HG03520 (cell line): ENCODE measurements around the gene LENEP.

Experiments used
- ATAC-seq: cut with Tn5 transposase; IDR thresholded peaks from one replicate; pipeline ENCODE4 v1.9.1; 2021; ENCODE audit warnings: mild to moderate bottlenecking, moderate library complexity; ENCODE audit not compliant: unreplicated experiment

Gene LENEP

GRCh38 chr1:154998818-154999570 is 5.6 kb downstream of the LENEP start:
- no peak for ATAC-seq

- no peak for ATAC-seq
Measured at GRCh38 chr1:154999571-155000410, 6.4 kb downstream of the LENEP start.

DNA sequence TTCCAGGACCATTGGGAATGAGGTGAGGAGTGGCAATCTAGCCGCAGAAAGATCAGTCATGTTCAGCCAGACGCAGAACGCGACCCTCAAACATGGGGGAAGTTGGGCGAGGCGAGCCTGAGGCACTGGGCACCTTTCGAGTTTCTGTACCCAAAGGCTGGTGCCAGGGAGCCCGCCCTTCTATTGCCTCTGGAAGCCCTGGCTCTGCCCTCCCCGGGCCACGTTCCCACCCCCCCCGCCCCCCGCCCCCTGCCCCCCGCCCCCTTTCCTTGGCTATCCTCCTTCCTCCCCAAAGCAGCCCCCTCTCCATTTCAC is 7.0 kb downstream of the LENEP start:
- no peak for ATAC-seq

DNA sequence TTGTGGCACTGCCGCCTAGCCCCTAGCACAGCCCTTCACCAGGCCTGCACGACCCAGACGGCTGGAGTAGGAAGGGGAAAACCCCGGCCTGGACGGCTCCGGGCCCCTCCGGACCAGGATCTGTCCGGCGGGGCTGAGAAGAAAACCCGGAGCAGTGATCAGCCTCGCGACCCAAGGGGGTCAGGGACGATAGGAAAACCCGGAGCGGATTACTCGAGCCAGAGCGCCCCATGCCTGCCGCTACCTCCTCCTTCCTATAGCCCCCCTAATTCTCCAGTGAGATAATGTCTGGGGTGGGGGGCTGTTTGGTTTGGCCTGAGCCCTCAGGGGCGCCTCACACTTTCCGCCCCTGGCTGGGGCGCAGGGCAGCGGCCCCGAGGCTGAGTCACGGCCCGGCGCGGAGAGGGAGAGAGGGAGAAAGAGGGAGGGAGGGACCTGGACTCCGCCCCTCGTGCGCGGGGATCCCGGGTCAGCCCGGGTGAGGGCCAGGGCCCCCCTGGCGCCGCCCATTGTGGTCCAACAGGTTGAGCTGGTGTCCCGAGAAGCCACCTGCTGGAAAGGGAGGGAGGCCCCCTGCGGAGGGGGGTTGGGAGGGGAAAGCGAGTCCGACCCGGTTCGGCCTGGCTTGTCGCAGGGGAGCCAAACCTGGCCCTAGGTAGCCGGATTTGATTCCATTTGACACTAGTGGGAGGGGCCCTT is 7.5 kb downstream of the LENEP start:
- peak; percentile 32 for ATAC-seq

GRCh38 chr1:155001425-155001674 is 8.0 kb downstream of the LENEP start:
- ATAC-seq, result peak; percentile 7

DNA sequence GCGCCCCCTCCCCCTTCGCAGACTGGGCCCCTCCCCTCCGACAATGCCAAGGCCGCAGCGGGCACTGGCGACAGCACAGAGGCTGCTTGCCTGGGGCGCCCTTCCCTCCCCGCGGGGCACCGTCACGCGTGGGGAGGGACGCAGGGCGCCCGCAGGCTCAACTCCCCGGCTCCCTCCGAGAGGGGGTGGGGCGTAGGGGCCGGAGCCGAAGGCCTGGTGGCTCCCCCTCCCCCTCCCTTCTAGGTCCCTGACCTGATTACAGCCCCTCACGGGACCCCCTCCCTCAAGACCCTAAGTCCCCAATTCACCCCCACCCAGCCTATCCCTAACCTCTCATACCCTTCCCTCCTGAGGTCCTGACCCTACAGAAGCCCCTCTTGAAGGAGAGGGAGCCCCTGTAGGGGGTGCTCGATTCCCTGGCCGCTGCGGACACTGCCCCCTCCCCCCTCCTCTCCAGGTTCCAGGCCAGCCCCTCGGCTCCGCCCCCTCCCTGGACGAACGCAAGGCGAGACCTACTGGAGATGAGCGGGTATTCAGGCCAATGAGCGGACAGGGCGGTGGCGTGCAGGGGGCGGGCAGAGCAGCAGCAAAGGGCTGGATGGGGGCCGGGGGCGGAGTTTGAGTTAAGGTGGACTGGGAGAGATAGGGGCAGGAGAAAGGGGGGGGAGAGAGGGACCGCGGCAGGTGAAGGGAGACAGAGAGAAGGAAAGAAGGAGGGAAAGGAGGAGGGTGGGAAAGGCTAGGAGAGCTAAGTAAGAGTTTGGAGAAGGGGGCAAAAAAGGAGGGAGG is 8.5 kb downstream of the LENEP start:
- peak; percentile 60 for ATAC-seq

DNA sequence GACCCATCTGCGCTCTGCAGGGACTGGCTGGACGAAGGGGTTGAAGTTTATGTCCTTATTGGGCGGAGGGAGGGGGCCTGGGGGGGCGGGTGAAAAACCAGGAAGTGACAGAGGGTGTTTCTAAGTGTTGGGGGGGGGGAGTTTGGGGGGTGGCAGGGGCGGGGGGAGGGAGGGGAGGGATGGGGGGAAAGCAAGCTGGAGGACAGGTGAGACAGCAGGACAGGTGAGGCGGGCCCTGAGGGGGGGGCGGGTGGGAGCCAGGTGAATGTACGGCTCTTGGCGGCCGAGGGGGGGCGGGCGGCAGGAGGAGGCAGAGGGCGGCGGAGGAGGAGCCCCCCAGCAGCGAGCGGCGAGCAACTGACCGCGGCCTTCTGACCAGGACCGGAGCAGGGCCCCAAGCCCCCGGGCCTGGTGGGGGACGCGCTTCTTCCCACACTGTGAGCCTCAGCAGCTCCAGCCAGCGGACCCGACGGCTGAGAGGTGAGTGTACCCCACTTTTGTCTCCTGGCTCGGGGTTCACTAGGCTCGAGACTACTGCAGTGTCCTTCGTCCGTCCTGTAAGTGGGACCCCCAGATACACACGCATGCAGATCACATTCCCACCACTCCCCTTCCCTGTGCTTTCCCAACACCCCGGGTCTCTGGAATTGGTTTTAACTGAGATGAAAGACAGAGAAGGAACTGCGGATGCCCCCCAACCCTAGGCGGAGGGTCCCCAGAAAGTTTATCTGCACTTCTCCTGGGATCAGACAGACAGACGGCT is 9.3 kb downstream of the LENEP start, which contains the start of gene ZBTB7B:
ZBTB7B (plus strand) TSS at position 339 of the 763 bp plus-strand sequence. CDS start 11,859 bp downstream, outside the sequence.
- no peak for ATAC-seq

- ATAC-seq, result no peak
Measured at GRCh38 chr1:155003227-155003765, 9.9 kb downstream of the LENEP start.

GRCh38 chr1:155003766-155004351 is 10.5 kb downstream of the LENEP start:
- no peak for ATAC-seq

GRCh38 chr1:155004352-155005075 is 11.1 kb downstream of the LENEP start:
- no peak for ATAC-seq

- ATAC-seq, result no peak
Measured at GRCh38 chr1:155005076-155006011, 12.0 kb downstream of the LENEP start.

DNA sequence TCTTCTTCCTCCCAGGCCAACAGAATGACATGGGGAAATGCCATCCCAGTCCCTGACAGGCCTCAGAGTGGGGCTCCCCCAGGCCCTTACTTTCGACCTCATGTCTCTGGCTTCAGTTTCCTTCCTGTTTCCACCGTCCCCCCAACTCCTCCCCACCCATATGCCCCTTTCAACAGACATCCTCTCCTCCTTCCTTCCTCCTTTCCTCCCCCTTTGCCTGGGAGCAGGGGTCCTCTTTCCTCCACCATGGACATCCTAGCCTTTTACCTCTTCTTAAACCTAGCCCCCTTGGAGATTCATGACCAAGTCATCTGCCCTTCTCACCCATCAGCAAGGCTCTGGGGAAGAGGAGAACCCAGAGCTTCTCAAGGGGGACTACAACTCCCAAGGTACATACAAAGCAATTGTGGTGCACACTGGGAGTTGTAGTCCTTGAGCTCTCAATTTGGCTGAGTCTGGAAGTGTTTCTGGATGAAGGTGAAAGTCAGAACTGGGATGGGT is 13.3 kb downstream of the LENEP start:
- no peak for ATAC-seq

DNA sequence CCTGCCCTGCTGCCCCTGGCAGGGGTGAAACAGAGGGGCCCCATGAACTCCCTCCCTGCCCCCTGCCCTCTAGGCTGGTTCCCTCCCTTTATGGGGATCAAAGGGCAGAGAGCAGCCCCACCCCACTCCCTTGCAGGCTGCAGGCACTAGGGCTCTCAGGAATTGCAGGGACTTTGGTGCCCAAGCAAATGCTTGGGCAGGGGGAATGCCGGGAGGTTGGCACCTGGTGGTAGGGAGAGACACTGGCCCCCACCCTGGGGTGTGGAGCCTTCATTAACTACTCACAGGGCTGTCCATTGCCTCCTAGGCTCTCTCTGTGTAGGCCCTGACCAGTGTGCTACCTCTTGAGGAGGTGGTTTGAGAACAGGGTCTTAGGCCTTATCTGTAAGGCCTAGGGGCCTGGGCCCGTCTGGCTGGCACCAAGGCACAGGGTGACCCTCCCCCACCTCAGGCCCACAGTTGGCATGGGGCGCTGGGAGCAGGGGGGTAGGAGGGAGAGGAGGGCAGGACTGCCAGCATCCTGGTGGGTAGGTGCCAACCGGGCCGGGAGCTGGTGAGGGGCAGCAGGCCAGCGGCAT is 14.0 kb downstream of the LENEP start:
- no peak for ATAC-seq

GRCh38 chr1:155008015-155008941 is 14.9 kb downstream of the LENEP start:
- no peak for ATAC-seq

- ATAC-seq, result no peak
Measured at GRCh38 chr1:155009221-155009711, 15.9 kb downstream of the LENEP start.

GRCh38 chr1:155009742-155010141 is 16.4 kb downstream of the LENEP start:
- no peak for ATAC-seq
